Activated T-helper 1 cell treated with anti-CD3 and anti-CD28 coated beads, Interleukin-12 subunit alpha, Interleukin-12 subunit beta, Interleukin-2, Interleukin-4 antibody, amounts not matched to agents 30 ng/mL and 10 ng/mL and 1 ng/mL, durations not matched to agents 14 hours and 24 hours and 36 hours (primary cell): ENCODE measurements around the gene MSI2. TPM values are rescaled to one million over a fixed set of nuclear protein-coding genes. Genes with fewer than 3 reads are reported as not detected.

Source experiments
- DNase-seq: peaks from one replicate; pipeline ENCODE4 v3.0.0; 2021; ENCODE audit warnings: low spot score
- H3K27ac Mint-ChIP-seq: one replicate; pipeline ENCODE4 v1.8.0; 2021; ENCODE audit warnings: mild to moderate bottlenecking, mixed read lengths
- H3K27me3 Mint-ChIP-seq: one replicate; pipeline ENCODE4 v1.8.0; 2022; ENCODE audit warnings: mild to moderate bottlenecking, moderate library complexity, mixed read lengths; ENCODE audit not compliant: insufficient read depth
- H3K36me3 Mint-ChIP-seq: one replicate; pipeline ENCODE4 v1.8.0; 2021; ENCODE audit warnings: low read depth, mixed read lengths
- H3K4me1 Mint-ChIP-seq: one replicate; pipeline ENCODE4 v1.8.0; 2021; ENCODE audit warnings: low read depth, mixed read lengths
- H3K4me3 Mint-ChIP-seq: one replicate; pipeline ENCODE4 v1.8.0; 2021; ENCODE audit warnings: mild to moderate bottlenecking, moderate library complexity, mixed read lengths
- H3K9me3 Mint-ChIP-seq: one replicate; pipeline ENCODE4 v1.8.0; 2021; ENCODE audit warnings: mixed read lengths
- intact Hi-C: fragments of 100-400 bp; cut with micrococcal nuclease; formaldehyde crosslinking; loops from one replicate; pipeline ENCODE4 v1.15.1; 2024
- total RNA-seq: library from RNA; stranded (reverse); gene quantifications from 2 replicates; pipeline ENCODE4 v1.2.3, GENCODE V29; 2022

MSI2 gene
- total RNA-seq, 1 donor from 2014 or later: 278 TPM

DNA sequence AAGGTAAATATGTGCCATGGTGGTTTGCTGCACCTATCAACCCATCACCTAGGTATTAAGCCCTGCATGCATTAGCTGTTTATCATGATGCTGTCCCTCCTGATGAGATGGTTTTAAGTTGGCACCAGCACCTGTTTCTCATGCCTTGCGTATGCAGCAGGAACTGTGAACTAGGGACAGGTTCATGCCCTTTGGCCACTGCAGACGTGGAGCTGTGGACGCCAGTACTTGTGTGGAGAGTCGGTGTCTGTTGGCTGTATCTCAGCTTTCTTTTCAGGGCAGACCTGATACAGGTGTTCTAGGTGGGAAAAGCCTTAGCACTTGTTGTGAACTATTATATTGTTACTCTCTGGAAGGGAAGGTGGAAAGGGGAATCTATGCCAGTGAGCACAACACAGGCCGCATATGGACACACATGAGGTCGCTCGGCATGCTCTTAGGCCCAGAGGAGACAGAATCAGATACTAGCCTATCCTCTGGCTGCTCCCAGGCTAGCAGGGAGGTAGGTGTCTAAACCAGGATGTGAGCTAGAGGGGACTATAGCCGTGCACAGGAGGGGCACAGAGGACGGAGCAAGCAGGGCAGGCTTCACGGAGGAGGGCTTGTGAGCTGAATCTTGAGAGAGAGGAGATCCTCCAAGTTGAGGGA lies 22.5 kb downstream of the MSI2 start:
- Mint-ChIP-seq H3K4me1 (peaks cover 96% of the 10 kb centered on the region), H3K9me3 (no peaks in the 10 kb centered on the region), H3K4me3 (peak overlapping the region; percentile 48), H3K27ac (peak overlapping the region; percentile 80), H3K27me3 (no peaks in the 10 kb centered on the region), H3K36me3 (peaks cover 80% of the 10 kb centered on the region)
- intact Hi-C loops: no loop called here
- DNase-seq: no peak

- intact Hi-C loops: no loop called here
- peaks cover 97% of the 10 kb centered on the region for H3K4me1 Mint-ChIP-seq
- no peak overlapping the region for H3K27ac Mint-ChIP-seq
- peaks cover 77% of the 10 kb centered on the region for H3K36me3 Mint-ChIP-seq
- H3K9me3 Mint-ChIP-seq: no peaks in the 10 kb centered on the region
- peak overlapping the region; percentile 5 for H3K4me3 Mint-ChIP-seq
- no peak for DNase-seq
- H3K27me3 Mint-ChIP-seq: no peaks in the 10 kb centered on the region
Measured at GRCh38 chr17:57279432-57279831, 23.1 kb downstream of the MSI2 start.

DNA sequence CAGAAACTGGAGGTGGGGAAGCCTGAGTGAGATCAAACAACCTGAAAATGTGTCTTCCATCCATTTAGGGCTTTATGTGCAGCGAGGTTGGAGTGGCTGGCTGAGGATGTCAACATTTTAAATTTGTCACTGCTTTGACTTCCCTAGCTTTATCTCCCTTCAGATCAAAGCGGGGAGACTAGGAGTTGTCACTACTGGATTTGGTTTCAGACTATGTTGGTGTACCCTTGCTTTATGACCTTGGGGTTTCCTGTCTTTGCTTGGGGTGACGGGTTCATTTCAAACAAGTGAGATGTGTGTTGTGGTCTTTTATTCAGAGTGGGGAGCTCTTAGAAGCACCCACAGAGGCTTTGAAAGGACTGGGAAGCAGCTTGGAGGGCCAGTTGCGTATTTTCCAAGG lies 25.6 kb downstream of the MSI2 start:
- no peak for DNase-seq
- Mint-ChIP-seq H3K36me3 (peaks cover 61% of the 10 kb centered on the region), H3K27ac (peak overlapping the region; percentile 75), H3K9me3 (no peaks in the 10 kb centered on the region), H3K4me1 (peaks cover 97% of the 10 kb centered on the region), H3K4me3 (peak overlapping the region; percentile 28), H3K27me3 (no peaks in the 10 kb centered on the region)
- intact Hi-C loops: no loop called here

- Mint-ChIP-seq H3K4me1 (peaks cover 100% of the 10 kb centered on the region), H3K27me3 (no peaks in the 10 kb centered on the region), H3K36me3 (peaks cover 62% of the 10 kb centered on the region), H3K27ac (peak overlapping the region; percentile 75), H3K4me3 (peak overlapping the region; percentile 28), H3K9me3 (no peaks in the 10 kb centered on the region)
- no peak for DNase-seq
- intact Hi-C loops: no loop called here
Measured at GRCh38 chr17:57282296-57282695, 26.0 kb downstream of the MSI2 start.

DNA sequence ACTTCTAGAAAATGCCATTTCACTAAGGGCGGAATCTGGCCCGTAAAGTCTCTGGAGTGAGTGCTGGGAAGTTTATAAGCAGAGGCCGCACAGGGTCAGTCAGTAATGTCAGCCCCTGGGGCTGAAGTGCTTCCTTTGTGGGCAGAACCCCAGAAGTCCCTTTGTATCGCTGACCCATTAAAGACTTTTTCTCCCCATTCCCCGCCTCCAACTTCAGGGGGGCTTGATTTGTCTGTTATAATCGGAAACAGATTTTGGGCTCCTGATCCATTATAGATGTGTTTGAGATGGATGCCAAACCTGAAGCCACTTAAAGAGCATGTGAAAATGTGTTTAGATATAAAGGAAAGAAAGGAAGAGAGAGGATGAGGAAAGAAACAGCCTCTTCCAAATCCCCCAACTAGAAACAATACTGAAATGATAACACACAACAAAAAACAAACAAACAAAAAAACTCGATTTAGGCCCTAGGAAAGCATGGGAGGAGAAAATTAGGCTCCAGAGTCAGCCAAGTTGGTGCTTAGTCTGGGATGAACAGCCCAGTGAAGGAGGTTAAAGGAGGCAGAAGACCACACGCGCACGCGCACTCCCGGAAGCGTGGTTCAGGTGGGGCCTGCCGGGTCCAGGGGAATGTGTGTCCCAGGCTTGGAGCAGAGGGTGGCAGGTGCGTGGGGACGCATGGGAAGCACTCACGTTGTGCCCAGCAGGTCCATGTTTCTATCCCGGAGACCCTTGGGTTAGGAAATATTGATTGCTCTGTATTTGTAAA lies 27.1 kb downstream of the MSI2 start:
- intact Hi-C loops: no loop called here
- H3K4me1 Mint-ChIP-seq: peaks cover 100% of the 10 kb centered on the region
- peak overlapping the region; percentile 59 for H3K4me3 Mint-ChIP-seq
- peak overlapping the region; percentile 87 for H3K27ac Mint-ChIP-seq
- no peaks in the 10 kb centered on the region for H3K27me3 Mint-ChIP-seq
- no peaks in the 10 kb centered on the region for H3K9me3 Mint-ChIP-seq
- DNase-seq: no peak
- peaks cover 53% of the 10 kb centered on the region for H3K36me3 Mint-ChIP-seq

- Mint-ChIP-seq H3K27ac (peak overlapping the region; percentile 94), H3K36me3 (peaks cover 49% of the 10 kb centered on the region), H3K4me1 (peaks cover 95% of the 10 kb centered on the region), H3K9me3 (no peaks in the 10 kb centered on the region), H3K4me3 (peak overlapping the region; percentile 59), H3K27me3 (no peaks in the 10 kb centered on the region)
- intact Hi-C loops: no loop called here
- DNase-seq: no peak
Measured at GRCh38 chr17:57284583-57284982, 28.3 kb downstream of the MSI2 start.

DNA sequence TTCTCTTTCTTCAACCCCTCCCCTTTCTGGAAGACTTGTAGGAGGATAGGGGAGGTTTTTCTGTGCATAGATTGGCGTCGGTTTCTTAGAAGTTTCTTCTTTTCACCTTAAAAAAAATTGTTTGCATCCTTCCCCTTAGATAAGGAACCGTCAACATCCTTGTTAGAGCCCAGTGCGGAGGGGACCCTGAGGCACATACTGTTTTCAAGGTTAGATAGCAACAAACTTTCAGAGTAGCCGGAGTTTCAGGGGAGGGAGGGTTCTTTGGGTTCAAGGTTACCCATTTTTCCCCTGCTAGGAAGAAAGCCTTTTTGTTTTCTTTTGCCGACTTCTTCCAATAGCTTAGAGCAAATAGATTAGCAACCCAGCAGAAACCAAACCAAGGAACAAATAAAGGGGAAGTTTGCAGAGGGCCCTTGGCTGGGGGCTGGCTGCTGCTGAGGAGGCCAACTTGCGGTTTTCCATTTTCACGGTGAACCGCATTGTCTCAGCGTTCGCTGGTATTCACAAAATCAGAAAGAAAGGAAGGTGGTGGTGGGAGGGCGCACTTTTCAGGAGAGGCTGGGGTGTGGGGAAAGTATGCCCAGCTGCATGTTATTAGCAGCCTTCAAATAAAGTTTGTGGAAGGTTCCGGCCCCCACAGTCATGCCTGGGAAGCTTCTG lies 28.8 kb downstream of the MSI2 start:
- Mint-ChIP-seq H3K9me3 (no peaks in the 10 kb centered on the region), H3K27ac (peak overlapping the region; percentile 94), H3K36me3 (peaks cover 47% of the 10 kb centered on the region), H3K4me3 (peak overlapping the region; percentile 59), H3K27me3 (no peaks in the 10 kb centered on the region), H3K4me1 (peaks cover 94% of the 10 kb centered on the region)
- intact Hi-C loops: loop anchor here (1.0 to 5.0 kb wide), 5 partner anchors 27 to 317 kb away; no protein-coding TSS in a partner anchor
- peak; percentile 64 for DNase-seq

- Mint-ChIP-seq H3K4me3 (peak overlapping the region; percentile 59), H3K9me3 (no peaks in the 10 kb centered on the region), H3K4me1 (peaks cover 89% of the 10 kb centered on the region), H3K27ac (peak overlapping the region; percentile 94), H3K27me3 (no peaks in the 10 kb centered on the region), H3K36me3 (peaks cover 44% of the 10 kb centered on the region)
- no peak for DNase-seq
- intact Hi-C loops: loop anchor here (1.0 to 5.0 kb wide), 5 partner anchors 27 to 317 kb away; no protein-coding TSS in a partner anchor
Measured at GRCh38 chr17:57285701-57286100, 29.4 kb downstream of the MSI2 start.

GRCh38 chr17:57286399-57287105 lies 30.2 kb downstream of the MSI2 start:
- peaks cover 41% of the 10 kb centered on the region for H3K36me3 Mint-ChIP-seq
- intact Hi-C loops: loop anchor here (5.0 kb wide), 1 partner anchor 316 kb away; no protein-coding TSS in a partner anchor
- H3K4me3 Mint-ChIP-seq: peak overlapping the region; percentile 59

GRCh38 chr17:57288040-57288772 lies 31.9 kb downstream of the MSI2 start:
- peaks cover 36% of the 10 kb centered on the region for H3K36me3 Mint-ChIP-seq
- peak overlapping the region; percentile 15 for H3K27ac Mint-ChIP-seq
- H3K4me1 Mint-ChIP-seq: peaks cover 69% of the 10 kb centered on the region
- DNase-seq: no peak
- H3K9me3 Mint-ChIP-seq: no peaks in the 10 kb centered on the region
- H3K4me3 Mint-ChIP-seq: no peak overlapping the region
- intact Hi-C loops: loop anchor here (5.0 kb wide), 1 partner anchor 314 kb away; no protein-coding TSS in a partner anchor
- H3K27me3 Mint-ChIP-seq: no peaks in the 10 kb centered on the region

More at GRCh38 chr17:57286399-57287105, 30.2 kb downstream of the MSI2 start:
- H3K4me1 Mint-ChIP-seq: peaks cover 85% of the 10 kb centered on the region
- no peaks in the 10 kb centered on the region for H3K27me3 Mint-ChIP-seq
- no peak for DNase-seq
- peak overlapping the region; percentile 94 for H3K27ac Mint-ChIP-seq
- no peaks in the 10 kb centered on the region for H3K9me3 Mint-ChIP-seq

GRCh38 chr17:57288773-57289121 lies 32.4 kb downstream of the MSI2 start:
- peak overlapping the region; percentile 15 for H3K27ac Mint-ChIP-seq
- DNase-seq: no peak
- H3K9me3 Mint-ChIP-seq: no peaks in the 10 kb centered on the region
- no peaks in the 10 kb centered on the region for H3K27me3 Mint-ChIP-seq
- H3K36me3 Mint-ChIP-seq: peaks cover 30% of the 10 kb centered on the region
- H3K4me3 Mint-ChIP-seq: no peak overlapping the region
- intact Hi-C loops: loop anchor here (5.0 kb wide), 1 partner anchor 314 kb away; no protein-coding TSS in a partner anchor
- H3K4me1 Mint-ChIP-seq: peaks cover 64% of the 10 kb centered on the region

GRCh38 chr17:57289130-57289529 lies 32.8 kb downstream of the MSI2 start:
- H3K36me3 Mint-ChIP-seq: peaks cover 33% of the 10 kb centered on the region
- H3K4me1 Mint-ChIP-seq: peaks cover 63% of the 10 kb centered on the region
- no peaks in the 10 kb centered on the region for H3K27me3 Mint-ChIP-seq
- H3K27ac Mint-ChIP-seq: no peak overlapping the region
- H3K4me3 Mint-ChIP-seq: no peak overlapping the region
- no peak for DNase-seq
- H3K9me3 Mint-ChIP-seq: no peaks in the 10 kb centered on the region
- intact Hi-C loops: loop anchor here (5.0 kb wide), 1 partner anchor 313 kb away; no protein-coding TSS in a partner anchor
